Fibroblast of mammary gland (primary cell): Measurements from ENCODE around the gene DCTN1.
A peak's percentile ranks its signal among the peaks of the same experiment; 100 is the strongest.

Experiments
- DNase-seq: peaks from one replicate; pipeline ENCODE4 v3.0.0-alpha.2; 2010; ENCODE audit warnings: low read depth
- H3K4me3 ChIP-seq: 2 replicates; pipeline ENCODE4 v1.5.1; 2011; ENCODE audit warnings: low read depth, mild to moderate bottlenecking, low read length, moderate library complexity; ENCODE audit not compliant: control insufficient read depth
- TF ChIP-seq, protein P1 (sequence below): conservative IDR thresholded peaks from 2 replicates; pipeline ENCODE4 v1.5.1; 2011; ENCODE audit warnings: low read depth, low read length, inconsistent platforms; ENCODE audit not compliant: control insufficient read depth, insufficient read depth

DCTN1 gene

DNA sequence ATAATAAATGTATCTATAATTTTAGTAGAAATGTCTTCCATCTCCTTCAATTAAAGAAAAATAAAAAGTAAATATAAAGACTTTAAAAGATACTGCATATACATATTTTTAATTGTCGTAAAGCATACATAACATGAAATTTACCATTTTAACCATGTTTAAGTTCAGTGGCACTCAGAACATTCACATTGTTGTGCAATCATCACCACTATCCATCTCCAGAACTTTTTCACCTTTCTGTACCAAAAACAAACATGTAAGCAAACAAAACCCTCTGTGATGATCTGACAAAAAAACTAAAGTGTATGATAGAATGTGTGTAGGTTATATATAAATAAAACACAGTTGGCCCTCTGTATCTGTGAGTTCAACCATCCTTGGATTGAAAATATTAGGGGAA lies 13.4 kb upstream of the DCTN1 start:
- no peak for DNase-seq
- TF ChIP-seq, protein P1, sequence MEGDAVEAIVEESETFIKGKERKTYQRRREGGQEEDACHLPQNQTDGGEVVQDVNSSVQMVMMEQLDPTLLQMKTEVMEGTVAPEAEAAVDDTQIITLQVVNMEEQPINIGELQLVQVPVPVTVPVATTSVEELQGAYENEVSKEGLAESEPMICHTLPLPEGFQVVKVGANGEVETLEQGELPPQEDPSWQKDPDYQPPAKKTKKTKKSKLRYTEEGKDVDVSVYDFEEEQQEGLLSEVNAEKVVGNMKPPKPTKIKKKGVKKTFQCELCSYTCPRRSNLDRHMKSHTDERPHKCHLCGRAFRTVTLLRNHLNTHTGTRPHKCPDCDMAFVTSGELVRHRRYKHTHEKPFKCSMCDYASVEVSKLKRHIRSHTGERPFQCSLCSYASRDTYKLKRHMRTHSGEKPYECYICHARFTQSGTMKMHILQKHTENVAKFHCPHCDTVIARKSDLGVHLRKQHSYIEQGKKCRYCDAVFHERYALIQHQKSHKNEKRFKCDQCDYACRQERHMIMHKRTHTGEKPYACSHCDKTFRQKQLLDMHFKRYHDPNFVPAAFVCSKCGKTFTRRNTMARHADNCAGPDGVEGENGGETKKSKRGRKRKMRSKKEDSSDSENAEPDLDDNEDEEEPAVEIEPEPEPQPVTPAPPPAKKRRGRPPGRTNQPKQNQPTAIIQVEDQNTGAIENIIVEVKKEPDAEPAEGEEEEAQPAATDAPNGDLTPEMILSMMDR, result no peak
- no peak overlapping the region for H3K4me3 ChIP-seq

DNA sequence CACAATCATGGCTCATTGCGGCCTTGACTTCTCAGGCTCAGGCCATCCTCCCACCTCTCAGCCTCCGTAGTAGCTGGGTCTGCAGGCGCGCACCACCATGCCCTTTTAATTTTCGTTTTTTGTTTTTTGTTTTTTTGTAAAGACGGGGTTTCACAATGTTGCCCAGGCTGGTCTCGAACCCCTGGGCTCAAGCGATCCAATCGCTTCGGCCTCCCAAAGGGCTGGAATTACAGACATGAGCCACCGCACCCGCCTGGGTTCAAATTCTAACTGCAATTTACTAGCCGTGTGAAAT lies 12.3 kb upstream of the DCTN1 start:
- peak overlapping the region; percentile 94 for H3K4me3 ChIP-seq
- DNase-seq, result no peak
- TF ChIP-seq, protein P1, result no peak

DNA sequence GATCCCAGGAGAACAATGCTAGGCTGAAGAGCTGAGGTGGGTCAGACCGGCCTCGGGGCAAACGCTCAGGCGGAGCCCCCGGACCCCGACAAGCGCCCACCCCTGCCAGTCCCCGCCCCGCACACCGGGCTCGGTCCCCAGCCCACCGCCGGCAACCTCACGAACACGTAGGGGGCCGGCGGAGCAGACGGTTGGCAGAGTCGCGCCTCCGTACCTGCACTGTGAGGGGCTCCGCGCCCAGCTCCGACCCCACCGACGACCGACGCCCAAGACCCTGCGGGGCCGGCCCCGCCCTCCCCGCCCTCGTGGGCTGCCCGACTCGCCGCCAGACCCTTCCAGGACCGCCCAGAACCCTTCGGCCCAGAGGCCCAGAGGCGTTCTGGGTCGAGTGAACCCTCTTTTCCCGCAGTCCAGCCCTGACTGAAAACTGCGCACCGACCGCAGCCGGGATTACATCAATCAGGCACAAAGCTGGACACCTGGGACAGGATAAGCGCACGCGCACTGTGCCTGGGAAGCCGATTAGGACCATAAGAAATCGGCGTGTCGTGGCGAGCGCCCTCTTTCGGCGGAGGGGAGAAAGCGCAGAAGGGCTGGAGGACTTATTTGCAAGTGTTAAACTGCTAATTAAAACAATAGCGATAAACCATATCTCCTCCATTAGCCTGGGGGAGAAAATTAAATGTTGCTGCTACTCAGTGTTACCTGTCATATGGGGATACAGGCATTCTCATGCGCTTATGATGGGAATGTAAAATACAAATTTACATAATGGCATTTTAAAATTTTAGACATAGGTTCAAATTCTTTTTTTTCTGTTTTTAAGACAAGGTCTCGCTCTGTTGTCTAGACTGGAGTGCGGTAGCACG lies 11.7 kb upstream of the DCTN1 start:
- peak; percentile 89 for DNase-seq
- TF ChIP-seq, protein P1, result peak; percentile 97
- peak overlapping the region; percentile 94 for H3K4me3 ChIP-seq

DNA sequence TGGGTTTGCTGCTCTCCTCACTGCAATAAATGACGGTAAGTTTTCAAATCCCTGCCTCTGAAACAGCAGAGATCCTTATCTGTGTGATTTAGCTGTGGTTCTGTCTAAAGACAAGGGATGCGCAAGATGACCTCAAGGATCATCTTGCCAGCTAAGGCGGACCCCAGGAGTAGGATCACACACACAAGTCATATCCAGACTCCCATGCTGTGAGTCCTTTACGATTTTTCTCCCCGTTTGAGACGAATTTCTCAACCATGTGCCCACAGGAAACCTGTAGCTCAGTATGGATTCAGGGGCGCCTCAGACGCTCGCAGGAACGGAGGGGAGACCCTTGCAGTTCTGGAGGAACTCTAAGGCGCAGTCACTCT lies 11.1 kb upstream of the DCTN1 start:
- peak overlapping the region; percentile 94 for H3K4me3 ChIP-seq
- DNase-seq, result no peak
- TF ChIP-seq, protein P1, result no peak

DNA sequence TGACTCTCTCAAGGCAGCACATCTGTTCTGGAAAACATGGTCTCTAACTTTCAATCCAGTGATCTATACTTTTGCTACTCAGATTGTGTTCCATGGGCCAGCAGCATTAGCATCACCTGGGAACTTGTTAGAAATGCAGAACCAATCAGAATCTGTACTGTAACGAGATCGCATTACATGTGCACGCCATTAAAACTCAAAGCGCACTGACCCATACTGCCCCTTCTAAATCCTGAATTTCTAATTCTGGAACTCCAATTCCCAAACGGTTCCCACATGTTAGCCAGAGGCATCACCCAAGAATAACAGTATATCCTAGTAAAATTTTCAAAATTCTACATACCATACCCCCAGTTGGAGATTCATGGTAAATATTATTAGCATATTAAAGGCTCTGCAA lies 10.5 kb upstream of the DCTN1 start:
- TF ChIP-seq, protein P1, result no peak
- H3K4me3 ChIP-seq, result peak overlapping the region; percentile 94
- DNase-seq, result no peak

DNA sequence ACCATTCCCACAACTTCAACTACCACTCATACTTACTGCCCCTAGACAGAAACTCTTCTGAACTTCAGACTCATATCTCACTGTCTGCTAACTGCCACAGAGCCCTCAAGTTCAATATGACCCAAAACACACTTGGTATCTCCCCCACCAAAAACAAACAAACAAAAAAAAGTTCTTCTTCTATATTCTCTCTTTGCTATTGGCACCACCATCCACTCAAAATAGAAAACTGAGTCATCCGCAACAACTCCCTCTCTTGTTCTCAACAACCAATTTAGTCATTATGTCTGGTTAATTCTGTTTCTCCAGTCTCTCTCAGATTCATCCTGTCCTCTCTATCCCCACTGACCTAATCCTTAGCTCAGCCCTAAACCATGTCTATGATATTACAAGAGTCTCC lies 7.2 kb upstream of the DCTN1 start:
- H3K4me3 ChIP-seq, result no peak overlapping the region

More for the DNA sequence above, 7.2 kb upstream of the DCTN1 start:
- TF ChIP-seq, protein P1, result no peak
- peak; percentile 62 for DNase-seq
